SK-N-SH treated with all-trans-retinoic acid at 6 μM for 48 hours (cell line): ENCODE measurements around the gene MAP7D2.

Experiments
- ATAC-seq: fragments of 200-7000 bp; cut with Tn5 transposase; 3 replicates; pipeline ENCODE4 v1.9.1; 2020; ENCODE audit warnings: mild to moderate bottlenecking, moderate library complexity
- ARNTL ChIP-seq: fragments of 450-650 bp; formaldehyde crosslinking; IDR thresholded peaks from 2 replicates; pipeline ENCODE4 v1.5.0; 2020; ENCODE audit warnings: low read depth, mild to moderate bottlenecking, moderate library complexity, borderline replicate concordance
- BACH2 ChIP-seq: fragments of 250-450 bp; sonication (Bioruptor Pico); IDR thresholded peaks from 2 replicates; pipeline ENCODE4 v1.9.0; 2021; ENCODE audit warnings: mild to moderate bottlenecking, borderline replicate concordance
- CREB5 ChIP-seq: fragments of 250-450 bp; sonication (Bioruptor Pico); IDR thresholded peaks from 2 replicates; pipeline ENCODE4 v1.5.1; 2020; ENCODE audit warnings: low read depth, mild to moderate bottlenecking, moderate library complexity
- CSRNP3 ChIP-seq: fragments of 250-450 bp; sonication (Bioruptor Pico); IDR thresholded peaks from 2 replicates; pipeline ENCODE4 v1.5.1; 2021; ENCODE audit warnings: mild to moderate bottlenecking, moderate library complexity
- GLIS3 ChIP-seq: fragments of 250-450 bp; sonication (Bioruptor Pico); IDR thresholded peaks from 2 replicates; pipeline ENCODE4 v1.5.0; 2020; ENCODE audit warnings: mild to moderate bottlenecking, moderate library complexity
- ISL1 ChIP-seq: fragments of 250-450 bp; sonication (Bioruptor Pico); IDR thresholded peaks from 2 replicates; pipeline ENCODE4 v2.1.2; 2022; ENCODE audit warnings: mild to moderate bottlenecking, moderate library complexity
- OSR1 ChIP-seq: fragments of 250-450 bp; sonication (Bioruptor Pico); IDR thresholded peaks from 2 replicates; pipeline ENCODE4 v1.8.0; 2022; ENCODE audit warnings: moderate library complexity, mild to moderate bottlenecking, inconsistent platforms
- PATZ1 ChIP-seq: fragments of 250-450 bp; sonication (Bioruptor Pico); IDR thresholded peaks from 2 replicates; pipeline ENCODE4 v1.8.0; 2020; ENCODE audit warnings: mild to moderate bottlenecking, moderate library complexity, borderline replicate concordance
- POU6F1 ChIP-seq: fragments of 250-450 bp; sonication (Bioruptor Pico); IDR thresholded peaks from 2 replicates; pipeline ENCODE4 v1.8.0; 2021; ENCODE audit warnings: low read depth, mild to moderate bottlenecking, moderate library complexity, borderline replicate concordance
- PPARA ChIP-seq: fragments of 250-450 bp; sonication (Bioruptor Pico); IDR thresholded peaks from 2 replicates; pipeline ENCODE4 v1.5.0; 2020; ENCODE audit warnings: mild to moderate bottlenecking, borderline replicate concordance
- SNAI2 ChIP-seq: fragments of 250-450 bp; sonication (Bioruptor Pico); IDR thresholded peaks from 2 replicates; pipeline ENCODE4 v1.5.0; 2020; ENCODE audit warnings: mild to moderate bottlenecking, moderate library complexity
- TCF4 ChIP-seq: fragments of 250-450 bp; sonication (Bioruptor Pico); IDR thresholded peaks from 2 replicates; pipeline ENCODE4 v1.8.0; 2021; ENCODE audit warnings: mild to moderate bottlenecking, moderate library complexity, borderline replicate concordance
- TOX ChIP-seq: fragments of 250-450 bp; sonication (Bioruptor Pico); IDR thresholded peaks from 2 replicates; pipeline ENCODE4 v1.8.0; 2021; ENCODE audit warnings: mild to moderate bottlenecking, moderate library complexity, borderline replicate concordance
- TSHZ2 ChIP-seq: fragments of 250-450 bp; sonication (Bioruptor Pico); IDR thresholded peaks from 2 replicates; pipeline ENCODE4 v1.5.0; 2020; ENCODE audit warnings: mild to moderate bottlenecking, moderate library complexity
- ZC3H10 ChIP-seq: fragments of 250-450 bp; sonication (Bioruptor Pico); IDR thresholded peaks from 2 replicates; pipeline ENCODE4 v1.5.1; 2021; ENCODE audit warnings: mild to moderate bottlenecking, moderate library complexity
- ZFP3 ChIP-seq: fragments of 250-450 bp; sonication (Bioruptor Pico); IDR thresholded peaks from 2 replicates; pipeline ENCODE4 v1.5.0; 2020; ENCODE audit warnings: mild to moderate bottlenecking, moderate library complexity
- ZNF565 ChIP-seq: fragments of 450-650 bp; formaldehyde crosslinking; conservative IDR thresholded peaks from 2 replicates; pipeline ENCODE4 v1.5.0; 2020; ENCODE audit warnings: low read depth, mild to moderate bottlenecking, moderate library complexity
- ZNF70 ChIP-seq: fragments of 450-650 bp; formaldehyde crosslinking; IDR thresholded peaks from 2 replicates; pipeline ENCODE4 v1.5.0; 2020; ENCODE audit warnings: mild to moderate bottlenecking, moderate library complexity

MAP7D2 gene

GRCh38 chrX:20112022-20112774, 4.5 kb downstream of the MAP7D2 start:
- TF ChIP-seq PPARA (CRISPR knock-in tag) (no peak), GLIS3 (CRISPR knock-in tag) (no peak), BACH2 (CRISPR knock-in tag) (no peak), ZNF70 (CRISPR knock-in tag) (no peak), ZNF565 (CRISPR knock-in tag) (no peak), PATZ1 (CRISPR knock-in tag) (no peak), POU6F1 (no peak), OSR1 (CRISPR knock-in tag) (no peak), TSHZ2 (CRISPR knock-in tag) (no peak), TOX (CRISPR knock-in tag) (no peak), CREB5 (no peak), TCF4 (CRISPR knock-in tag) (no peak)
- ATAC-seq: no peak

GRCh38 chrX:20111271-20111670, 5.4 kb downstream of the MAP7D2 start:
- TF ChIP-seq POU6F1 (no peak), PPARA (CRISPR knock-in tag) (no peak), PATZ1 (CRISPR knock-in tag) (no peak), CSRNP3 (CRISPR knock-in tag) (no peak), ZFP3 (CRISPR knock-in tag) (no peak), TOX (CRISPR knock-in tag) (no peak), GLIS3 (CRISPR knock-in tag) (no peak), ARNTL (no peak), ZNF565 (CRISPR knock-in tag) (no peak), SNAI2 (CRISPR knock-in tag) (no peak), ZNF70 (CRISPR knock-in tag) (no peak), ZC3H10 (CRISPR knock-in tag) (no peak), ISL1 (CRISPR knock-in tag) (no peak)
- TF ChIP-seq, all 23 proteins: peak for 0
- ATAC-seq: no peak
